DLD1 (cell line): ENCODE measurements around the gene ZNF524.

Source experiments
- in situ Hi-C: cut with HindIII; loops from 2 replicates; pipeline ENCODE4 v1.10.0; 2017; ENCODE audit warnings: low sequenced_read_pairs

Gene ZNF524

DNA sequence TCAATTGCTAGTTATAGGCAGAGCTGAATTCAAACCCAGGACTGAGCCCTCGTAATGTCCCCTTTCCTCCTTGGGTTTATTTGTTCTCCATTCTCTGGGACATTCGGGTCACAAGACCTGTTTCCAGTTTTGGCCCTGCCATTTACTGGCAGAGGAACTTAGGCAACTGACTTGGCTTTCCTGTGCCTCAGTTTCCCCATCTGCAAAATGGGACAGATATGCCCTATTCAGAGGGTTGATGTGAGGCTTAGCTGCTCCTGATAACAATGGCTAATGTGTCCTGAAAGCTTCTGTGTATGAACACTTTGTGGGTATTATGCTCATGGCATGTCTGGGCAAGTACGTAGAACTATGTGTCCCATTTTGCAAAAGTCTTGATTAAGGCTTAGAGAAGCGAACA is 996 bp downstream of the ZNF524 start:
- in situ Hi-C loops: no loop called here

GRCh38 chr19:55602104-55603001 is 2.3 kb downstream of the ZNF524 start:
- in situ Hi-C loops: no loop called here

DNA sequence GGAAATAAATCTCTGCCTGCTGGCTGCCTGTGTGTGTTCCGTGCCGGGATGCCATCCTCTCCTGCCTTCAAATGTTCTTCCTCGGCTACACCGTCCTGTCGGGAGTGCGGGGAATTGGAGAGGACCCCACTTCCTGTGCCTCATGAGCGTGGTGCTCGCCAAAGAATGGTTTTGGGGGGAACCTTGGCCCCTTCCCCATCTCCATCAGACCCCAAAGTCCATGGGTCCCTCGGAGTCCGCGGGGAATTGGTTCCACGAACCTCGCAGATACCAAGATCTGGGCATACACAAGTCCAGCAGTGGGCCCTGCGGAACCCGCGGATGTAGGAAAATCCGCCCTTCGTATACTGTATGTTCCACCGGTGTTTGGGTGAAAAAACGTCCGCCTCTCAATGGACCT is 3.0 kb downstream of the ZNF524 start:
- in situ Hi-C loops: no loop called here

- in situ Hi-C loops: no loop called here
These were observed 3.6 kb downstream of the ZNF524 start for GRCh38 chr19:55603581-55604292.

DNA sequence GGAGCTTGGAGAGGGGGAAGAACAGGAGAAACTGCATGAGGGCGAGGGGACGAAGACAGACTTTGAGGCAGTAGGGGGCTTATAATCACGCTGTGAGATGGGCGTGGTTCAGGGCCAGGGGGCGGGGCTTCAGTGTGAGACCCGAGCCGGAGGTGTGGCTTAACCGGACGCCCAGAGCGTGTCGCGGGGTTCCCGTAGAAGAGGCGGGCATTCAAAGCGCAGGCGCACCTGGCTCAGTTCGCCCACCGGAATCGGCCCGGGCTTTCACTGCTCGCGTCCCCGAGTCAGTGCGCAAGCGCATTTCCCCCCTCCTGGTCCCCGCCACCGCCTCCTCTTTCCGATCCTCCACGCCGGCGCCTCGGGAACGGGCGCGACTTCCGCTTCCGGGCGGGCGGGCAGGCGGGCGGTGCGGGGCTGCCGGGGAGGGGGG is 5.1 kb downstream of the ZNF524 start:
- in situ Hi-C loops: no loop called here

- in situ Hi-C loops: no loop called here
These were observed 5.8 kb downstream of the ZNF524 start, which contains the start of gene ZNF865 for GRCh38 chr19:55605637-55606470. Gene ZNF865, plus strand, starts transcription at chr19:55605647. Its CDS starts 7,972 bp downstream, at chr19:55613619.

DNA sequence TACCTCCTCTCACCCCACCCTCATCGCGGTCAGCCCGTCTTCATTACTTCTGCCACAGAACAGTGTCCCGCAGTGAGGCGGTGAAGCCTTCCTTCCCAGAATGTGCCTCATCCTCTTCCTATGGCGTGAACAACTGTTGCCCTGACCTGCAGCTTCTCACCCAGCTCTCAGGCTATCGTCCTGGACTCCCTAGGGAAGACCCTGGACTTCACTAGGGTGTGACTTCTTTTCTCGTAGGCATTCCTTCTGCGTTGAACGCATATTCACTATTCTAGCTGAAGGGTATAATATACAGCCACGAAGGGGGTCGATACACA is 6.3 kb downstream of the ZNF524 start:
- in situ Hi-C loops: no loop called here

DNA sequence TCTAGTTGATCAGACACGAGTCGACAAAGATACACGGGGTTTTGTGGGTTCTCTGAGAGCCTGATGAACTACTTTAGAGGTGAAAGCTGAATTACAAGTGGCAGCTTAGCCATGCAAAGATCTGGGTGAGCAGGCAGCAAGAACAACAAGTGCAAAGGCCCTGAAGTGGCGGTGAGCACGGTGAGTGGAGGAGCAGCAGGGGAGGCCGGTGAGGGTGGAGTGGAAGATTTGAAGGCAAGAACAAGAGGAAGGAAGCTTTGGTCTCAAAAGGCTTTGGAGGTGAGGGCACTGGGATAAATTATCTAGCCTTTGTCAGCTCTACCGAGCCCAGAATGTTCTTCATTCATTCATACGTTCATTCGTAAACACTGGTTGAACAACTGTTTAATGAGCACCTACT is 6.7 kb downstream of the ZNF524 start:
- in situ Hi-C loops: no loop called here

- in situ Hi-C loops: no loop called here
These were observed 9.2 kb downstream of the ZNF524 start for GRCh38 chr19:55609326-55609725.

- in situ Hi-C loops: no loop called here
These were observed 11.4 kb downstream of the ZNF524 start for GRCh38 chr19:55611300-55611982.

DNA sequence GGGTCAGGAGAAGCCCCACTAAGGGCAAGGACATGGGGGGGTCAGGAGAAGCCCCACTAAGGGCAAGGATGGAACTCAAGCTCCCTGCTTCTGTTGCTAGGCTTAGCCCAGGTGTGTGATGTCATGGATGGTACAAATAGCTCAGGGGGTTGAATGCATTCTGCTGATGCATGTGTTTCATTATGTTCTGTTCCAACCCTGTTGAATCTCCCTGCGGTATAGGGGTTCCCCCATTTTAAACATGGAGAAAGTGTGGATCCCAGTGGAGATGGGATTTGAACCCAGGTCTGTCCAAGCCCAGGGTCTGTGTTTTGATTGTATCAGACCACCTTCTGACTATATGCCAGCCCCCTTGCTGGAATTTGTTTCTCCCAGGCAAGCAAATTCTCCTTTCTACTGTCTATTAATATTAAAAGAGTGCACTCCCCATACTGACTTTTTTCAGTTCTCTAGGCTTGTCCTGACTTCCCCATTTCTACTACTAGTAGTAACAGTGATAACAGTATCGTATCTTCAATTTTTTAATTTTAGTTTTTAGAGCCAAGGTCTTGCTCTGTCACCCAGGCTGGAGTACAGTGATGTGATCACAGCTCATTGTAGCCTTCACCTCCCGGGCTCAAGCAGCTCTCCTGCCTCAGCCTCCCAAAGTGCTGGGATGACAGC is 12.0 kb downstream of the ZNF524 start:
- in situ Hi-C loops: no loop called here

GRCh38 chr19:55613396-55613795 is 13.3 kb downstream of the ZNF524 start:
- in situ Hi-C loops: no loop called here

GRCh38 chr19:55613930-55614710 is 14.0 kb downstream of the ZNF524 start:
- in situ Hi-C loops: no loop called here

- in situ Hi-C loops: no loop called here
These were observed 14.8 kb downstream of the ZNF524 start for GRCh38 chr19:55614711-55615542.

DNA sequence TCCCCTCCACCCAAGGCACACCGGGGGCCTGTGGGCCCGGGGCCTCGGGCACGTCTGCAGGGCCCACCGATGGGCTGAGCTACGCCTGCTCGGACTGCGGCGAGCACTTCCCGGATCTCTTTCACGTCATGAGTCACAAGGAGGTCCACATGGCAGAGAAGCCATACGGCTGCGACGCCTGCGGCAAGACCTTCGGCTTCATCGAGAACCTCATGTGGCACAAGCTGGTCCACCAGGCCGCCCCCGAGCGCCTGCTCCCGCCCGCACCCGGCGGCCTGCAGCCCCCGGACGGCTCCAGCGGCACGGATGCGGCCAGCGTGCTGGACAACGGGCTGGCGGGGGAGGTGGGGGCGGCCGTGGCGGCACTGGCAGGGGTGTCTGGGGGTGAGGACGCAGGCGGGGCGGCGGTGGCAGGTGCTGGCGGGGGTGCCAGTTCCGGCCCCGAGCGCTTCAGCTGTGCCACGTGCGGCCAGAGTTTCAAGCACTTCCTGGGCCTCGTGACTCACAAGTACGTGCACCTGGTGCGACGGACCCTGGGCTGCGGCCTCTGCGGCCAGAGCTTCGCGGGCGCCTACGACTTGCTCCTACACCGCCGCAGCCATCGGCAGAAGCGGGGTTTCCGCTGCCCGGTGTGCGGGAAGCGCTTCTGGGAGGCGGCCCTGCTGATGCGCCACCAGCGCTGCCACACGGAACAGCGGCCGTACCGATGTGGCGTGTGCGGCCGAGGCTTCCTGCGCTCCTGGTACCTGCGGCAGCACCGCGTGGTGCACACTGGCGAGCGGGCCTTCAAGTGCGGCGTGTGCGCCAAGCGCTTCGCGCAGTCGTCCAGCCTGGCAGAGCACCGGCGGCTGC is 15.7 kb downstream of the ZNF524 start:
- in situ Hi-C loops: no loop called here

GRCh38 chr19:55616395-55616875 is 16.3 kb downstream of the ZNF524 start:
- in situ Hi-C loops: no loop called here

DNA sequence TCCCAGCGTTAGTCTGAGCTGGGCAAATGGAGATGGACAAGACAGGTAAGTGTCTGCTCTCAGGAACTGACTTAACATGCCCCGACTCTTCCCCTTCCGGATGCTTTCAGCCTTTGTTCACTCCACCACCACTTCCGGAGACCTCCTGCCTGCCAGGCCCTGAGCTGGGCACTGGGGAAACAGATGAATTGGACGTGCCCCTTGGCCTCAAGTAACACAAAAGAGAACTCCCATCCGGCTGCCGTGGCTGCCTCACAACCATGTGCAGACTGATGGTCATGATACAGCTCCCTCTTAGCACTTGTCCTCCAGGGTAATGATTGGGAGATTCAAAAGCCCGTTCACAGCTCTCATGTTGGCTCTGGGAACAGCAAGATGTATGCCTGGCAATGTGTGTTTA is 17.3 kb downstream of the ZNF524 start:
- in situ Hi-C loops: no loop called here
